ENCODE data around the gene EML3.

Gene EML3

DNA sequence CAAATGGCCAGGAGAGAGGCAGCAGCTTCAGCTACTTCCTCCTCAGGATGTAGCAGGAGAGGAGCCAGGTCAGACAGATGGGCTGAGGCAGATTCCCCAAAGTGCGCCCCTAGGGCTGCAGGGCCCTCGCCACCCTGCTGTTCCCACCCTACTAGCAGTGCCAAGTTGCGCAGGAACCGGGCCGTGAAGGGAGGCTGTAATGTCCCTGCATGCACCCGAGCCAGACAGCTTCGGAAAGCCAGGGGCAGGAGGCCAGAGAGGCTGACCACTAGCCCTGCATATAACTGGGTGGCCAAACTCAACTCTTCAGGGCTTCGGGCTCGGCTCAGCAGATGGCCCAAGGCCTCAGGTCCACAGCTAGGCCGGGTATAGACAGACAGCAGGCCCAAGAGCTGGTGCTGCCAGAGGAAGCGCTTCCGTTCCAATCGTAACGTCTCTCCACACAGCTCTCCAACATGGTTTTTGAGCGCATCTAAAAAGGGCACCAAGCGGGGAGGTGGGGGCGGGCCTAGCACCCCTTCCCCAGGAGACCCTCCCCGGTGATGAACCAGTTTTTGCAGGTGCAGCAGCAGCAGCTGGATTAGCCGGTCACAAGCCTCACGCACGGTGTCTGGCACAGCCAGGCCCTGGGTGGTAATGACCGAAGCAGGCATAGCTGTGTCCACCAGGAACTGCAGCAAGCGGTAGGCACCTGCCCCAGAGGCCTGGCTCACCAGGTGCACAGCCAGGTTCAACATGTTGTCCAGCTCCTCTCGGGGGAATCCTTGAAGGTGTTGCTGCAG, 35.8 kb upstream of the EML3 start:
- Histone ChIP-seq H3K79me2 (ENCODE audit: insufficient read depth, low read depth) (peaks cover 59% of the 10 kb centered on the region), H3K4me1 (ENCODE audit: low read depth, poor library complexity, severe bottlenecking) (peaks cover 42% of the 10 kb centered on the region)
- TF ChIP-seq, protein P1, sequence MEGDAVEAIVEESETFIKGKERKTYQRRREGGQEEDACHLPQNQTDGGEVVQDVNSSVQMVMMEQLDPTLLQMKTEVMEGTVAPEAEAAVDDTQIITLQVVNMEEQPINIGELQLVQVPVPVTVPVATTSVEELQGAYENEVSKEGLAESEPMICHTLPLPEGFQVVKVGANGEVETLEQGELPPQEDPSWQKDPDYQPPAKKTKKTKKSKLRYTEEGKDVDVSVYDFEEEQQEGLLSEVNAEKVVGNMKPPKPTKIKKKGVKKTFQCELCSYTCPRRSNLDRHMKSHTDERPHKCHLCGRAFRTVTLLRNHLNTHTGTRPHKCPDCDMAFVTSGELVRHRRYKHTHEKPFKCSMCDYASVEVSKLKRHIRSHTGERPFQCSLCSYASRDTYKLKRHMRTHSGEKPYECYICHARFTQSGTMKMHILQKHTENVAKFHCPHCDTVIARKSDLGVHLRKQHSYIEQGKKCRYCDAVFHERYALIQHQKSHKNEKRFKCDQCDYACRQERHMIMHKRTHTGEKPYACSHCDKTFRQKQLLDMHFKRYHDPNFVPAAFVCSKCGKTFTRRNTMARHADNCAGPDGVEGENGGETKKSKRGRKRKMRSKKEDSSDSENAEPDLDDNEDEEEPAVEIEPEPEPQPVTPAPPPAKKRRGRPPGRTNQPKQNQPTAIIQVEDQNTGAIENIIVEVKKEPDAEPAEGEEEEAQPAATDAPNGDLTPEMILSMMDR (conservative IDR thresholded peaks at IDR 0.05; ENCODE audit: low read depth, low read length): no peak

DNA sequence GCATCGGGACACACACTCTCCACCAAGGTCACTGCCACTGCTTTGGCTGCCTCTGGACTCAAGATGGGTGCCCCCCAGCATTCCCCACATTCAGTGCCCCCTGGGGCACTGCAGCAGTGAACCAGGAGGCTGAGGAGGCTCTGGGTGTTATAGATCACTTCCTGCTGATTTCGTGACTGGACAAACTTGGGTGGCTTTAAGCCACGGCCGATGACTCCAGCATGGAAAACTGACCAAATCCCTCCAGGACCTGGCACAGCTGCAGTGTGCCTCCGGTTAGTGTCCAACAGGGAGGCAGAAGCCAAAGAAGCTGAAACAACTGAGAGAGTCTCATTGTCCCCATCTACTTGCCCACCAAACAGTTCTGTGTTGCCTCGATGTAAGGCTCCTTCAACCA, 35.0 kb upstream of the EML3 start:
- peaks cover 5% of the 10 kb centered on the region; the same call in 1 of the 2 replicates for H3K36me3 ChIP-seq (ENCODE audit: insufficient read depth)
- H3K4me2 ChIP-seq: no peak overlapping the region
- H3K27me3 ChIP-seq (ENCODE audit: insufficient read depth, low read depth): no peaks in the 10 kb centered on the region
- H3K4me1 ChIP-seq (ENCODE audit: low read depth, poor library complexity, severe bottlenecking): peaks cover 47% of the 10 kb centered on the region
- TF ChIP-seq, protein P1 (conservative IDR thresholded peaks at IDR 0.05; ENCODE audit: low read depth, low read length): no peak
- no peak overlapping the region for H3K9ac ChIP-seq
- H2AFZ ChIP-seq (ENCODE audit: low read depth): no peak overlapping the region
- H3K4me3 ChIP-seq (IDR thresholded peaks at IDR 0.05; ENCODE audit: insufficient read depth, low read depth, low read length): no peak overlapping the region
- no peak overlapping the region for H3K27ac ChIP-seq
- H3K79me2 ChIP-seq (ENCODE audit: insufficient read depth, low read depth): peaks cover 62% of the 10 kb centered on the region
- no peaks in the 10 kb centered on the region for H4K20me1 ChIP-seq (ENCODE audit: insufficient read depth)

More for the DNA sequence above, 35.8 kb upstream of the EML3 start:
- Histone ChIP-seq H3K4me3 (IDR thresholded peaks at IDR 0.05; ENCODE audit: insufficient read depth, low read depth, low read length) (no peak overlapping the region), H3K27ac (no peak overlapping the region), H3K36me3 (ENCODE audit: insufficient read depth) (no peaks in the 10 kb centered on the region), H3K27me3 (ENCODE audit: insufficient read depth, low read depth) (no peaks in the 10 kb centered on the region), H4K20me1 (ENCODE audit: insufficient read depth) (no peaks in the 10 kb centered on the region), H3K9ac (no peak overlapping the region), H2AFZ (ENCODE audit: low read depth) (no peak overlapping the region), H3K4me2 (no peak overlapping the region)

DNA sequence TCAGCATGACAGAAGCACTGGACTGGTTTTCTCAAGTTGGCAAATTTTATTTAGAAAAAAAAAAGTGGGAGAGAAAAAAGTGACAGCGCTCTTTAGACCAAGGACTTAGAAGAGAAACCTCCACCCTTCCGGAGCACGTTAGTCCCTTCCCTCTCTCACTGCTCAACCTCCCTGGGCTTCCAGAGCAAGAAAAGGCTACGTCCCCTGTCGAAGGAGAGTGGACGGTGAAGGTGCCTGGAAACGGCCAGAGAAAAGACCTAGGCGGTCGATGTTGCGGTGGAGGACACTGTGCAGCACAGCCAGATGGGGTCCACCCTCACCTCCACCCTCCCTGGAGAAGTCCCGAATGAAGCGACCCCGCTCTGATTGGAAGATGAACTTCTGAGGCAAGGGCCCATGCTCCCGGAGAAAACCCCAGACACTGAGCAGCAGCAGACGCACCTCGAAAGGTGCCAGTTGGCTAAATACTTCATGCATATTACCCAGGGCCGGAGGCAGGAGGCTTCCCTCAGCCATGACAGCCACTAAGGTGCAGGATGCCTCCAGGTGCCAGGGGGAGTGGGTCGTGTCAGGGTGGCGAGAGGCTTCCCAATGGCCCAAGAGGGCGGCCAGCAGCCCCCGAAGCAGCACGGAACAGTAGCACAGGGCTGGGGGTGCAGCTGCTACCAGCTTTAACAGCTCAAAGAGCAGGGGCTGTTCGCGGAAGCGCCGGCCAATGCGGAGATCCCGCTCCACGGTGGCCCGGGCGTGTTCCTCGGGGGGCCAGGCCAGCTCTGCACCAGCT, 34.4 kb upstream of the EML3 start:
- H3K4me3 ChIP-seq (IDR thresholded peaks at IDR 0.05; ENCODE audit: insufficient read depth, low read depth, low read length): no peak overlapping the region
- H3K79me2 ChIP-seq (ENCODE audit: insufficient read depth, low read depth): peaks cover 62% of the 10 kb centered on the region
- peaks cover 51% of the 10 kb centered on the region for H3K4me1 ChIP-seq (ENCODE audit: low read depth, poor library complexity, severe bottlenecking)
- H3K36me3 ChIP-seq (ENCODE audit: insufficient read depth): peaks cover 7% of the 10 kb centered on the region; the same call in 1 of the 2 replicates
- TF ChIP-seq, protein P1 (conservative IDR thresholded peaks at IDR 0.05; ENCODE audit: low read depth, low read length): no peak
- H4K20me1 ChIP-seq (ENCODE audit: insufficient read depth): no peaks in the 10 kb centered on the region
- H2AFZ ChIP-seq (ENCODE audit: low read depth): no peak overlapping the region
- H3K27ac ChIP-seq: peak overlapping the region; percentile 32; the same call in 1 of the 2 replicates
- peak overlapping the region; percentile 47; the same call in 1 of the 2 replicates for H3K4me2 ChIP-seq
- H3K9ac ChIP-seq: no peak overlapping the region
- H3K27me3 ChIP-seq (ENCODE audit: insufficient read depth, low read depth): no peaks in the 10 kb centered on the region

DNA sequence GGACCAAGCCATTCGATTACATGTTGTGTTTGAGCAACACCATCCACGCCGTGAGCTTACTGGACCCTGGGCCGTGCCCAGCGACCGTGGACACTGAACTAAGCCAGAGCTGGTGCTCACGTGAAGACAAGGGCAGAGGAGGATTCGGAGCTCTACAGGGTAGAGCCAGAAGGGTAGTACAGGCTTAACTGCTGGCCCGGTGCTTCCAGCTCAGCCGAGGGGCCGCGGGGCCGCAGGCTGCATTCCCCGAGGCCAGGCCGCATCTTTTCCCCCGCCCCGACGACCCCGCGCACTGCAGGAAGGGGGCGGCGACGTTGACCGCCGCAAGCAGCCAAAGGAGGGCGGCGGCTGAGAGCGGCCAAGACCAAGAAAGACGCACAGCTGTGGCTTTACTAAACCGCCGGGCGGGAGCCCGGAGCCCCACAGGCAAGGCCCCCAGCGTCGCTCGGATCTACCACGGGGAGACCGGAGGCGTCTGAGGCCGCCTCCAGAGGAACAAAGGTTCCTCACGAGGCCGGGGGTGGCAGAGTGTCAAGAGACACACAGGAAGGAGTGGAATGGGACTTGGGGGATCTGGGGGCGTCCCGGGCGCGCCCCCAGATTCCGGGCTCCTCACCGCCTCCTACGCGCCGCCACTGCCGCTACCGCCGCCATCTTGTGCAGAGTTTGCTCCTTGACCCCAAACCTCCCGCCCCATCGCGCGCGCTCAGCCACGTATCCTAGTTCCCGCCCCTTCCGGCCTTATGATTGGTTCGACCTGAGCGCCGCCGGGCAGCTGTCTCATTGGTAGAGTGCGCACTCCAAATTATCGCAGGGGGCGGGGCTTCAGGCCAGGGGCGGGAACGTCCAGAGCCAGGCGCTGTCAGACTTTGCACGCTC, 33.6 kb upstream of the EML3 start, which contains the start of gene GANAB:
GANAB (minus strand) TSS at position 668 of the 879 bp plus-strand sequence; CDS start at position 654, 14 bp downstream.
- H3K9ac ChIP-seq: peak within 1 kb of the TSS; percentile 87
- H3K36me3 ChIP-seq (ENCODE audit: insufficient read depth): peaks cover 7% of the 10 kb centered on the region; the same call in 1 of the 2 replicates
- H3K79me2 ChIP-seq (ENCODE audit: insufficient read depth, low read depth): peaks cover 62% of the 10 kb centered on the region
- H3K27me3 ChIP-seq (ENCODE audit: insufficient read depth, low read depth): no peaks in the 10 kb centered on the region
- peaks cover 46% of the 10 kb centered on the region for H3K4me1 ChIP-seq (ENCODE audit: low read depth, poor library complexity, severe bottlenecking)
- H3K4me2 ChIP-seq: peak within 1 kb of the TSS; percentile 86
- H3K27ac ChIP-seq: peak within 1 kb of the TSS; percentile 80
- no peak within 1 kb of the TSS for H3K4me3 ChIP-seq (IDR thresholded peaks at IDR 0.05; ENCODE audit: insufficient read depth, low read depth, low read length)
- TF ChIP-seq, protein P1 (conservative IDR thresholded peaks at IDR 0.05; ENCODE audit: low read depth, low read length): no peak
- peak within 1 kb of the TSS; percentile 47 for H2AFZ ChIP-seq (ENCODE audit: low read depth)
- H4K20me1 ChIP-seq (ENCODE audit: insufficient read depth): no peaks in the 10 kb centered on the region

All from KMS-11 (cell line).